WTC11 (cell line): ENCODE data around the gene PRDM2.

Source experiments
- CBFB ChIP-seq: sonication (generic); formaldehyde crosslinking; IDR thresholded peaks from 2 replicates; pipeline ENCODE4 v1.8.1; 2022; ENCODE audit warnings: mild to moderate bottlenecking, low read depth, missing genetic modification reagents
- CTCF ChIP-seq: fragments of 200-600 bp; IDR thresholded peaks from 2 replicates; pipeline ENCODE4 v1.8.0; 2022; ENCODE audit warnings: antibody characterized with exemption
- JUN ChIP-seq: sonication (generic); formaldehyde crosslinking; IDR thresholded peaks from 2 replicates; pipeline ENCODE4 v1.8.0; 2023; ENCODE audit warnings: mild to moderate bottlenecking, missing genetic modification reagents
- PRDM15 ChIP-seq: sonication (generic); formaldehyde crosslinking; IDR thresholded peaks from 2 replicates; pipeline ENCODE4 v1.8.0; 2022; ENCODE audit warnings: missing genetic modification reagents
- TEAD4 ChIP-seq: sonication (generic); formaldehyde crosslinking; IDR thresholded peaks from 2 replicates; pipeline ENCODE4 v1.8.0; 2022; ENCODE audit warnings: mild to moderate bottlenecking, missing genetic modification reagents
- ZBTB21 ChIP-seq: sonication (generic); formaldehyde crosslinking; IDR thresholded peaks from 2 replicates; pipeline ENCODE4 v1.8.1; 2023; ENCODE audit warnings: mild to moderate bottlenecking, missing genetic modification reagents, borderline replicate concordance
- ZNF138 ChIP-seq: sonication (generic); formaldehyde crosslinking; conservative IDR thresholded peaks from 2 replicates; pipeline ENCODE4 v1.8.1; 2022; ENCODE audit warnings: mild to moderate bottlenecking, moderate library complexity, missing genetic modification reagents
- ZNF263 ChIP-seq: sonication (generic); formaldehyde crosslinking; IDR thresholded peaks from 2 replicates; pipeline ENCODE4 v1.8.1; 2022; ENCODE audit warnings: low read depth, mild to moderate bottlenecking, moderate library complexity, missing genetic modification reagents
- ZNF423 ChIP-seq: fragments of 250-450 bp; sonication (Bioruptor Pico); IDR thresholded peaks from 2 replicates; pipeline ENCODE4 v2.1.2; 2022; ENCODE audit warnings: mild to moderate bottlenecking, moderate library complexity
- TF ChIP-seq, protein P1 (sequence below): sonication (generic); formaldehyde crosslinking; IDR thresholded peaks from 2 replicates; pipeline ENCODE4 v1.8.1; 2022; ENCODE audit warnings: low read depth, mild to moderate bottlenecking, moderate library complexity, missing genetic modification reagents, borderline replicate concordance
- TF ChIP-seq, protein P2 (sequence below): sonication (generic); formaldehyde crosslinking; IDR thresholded peaks from 2 replicates; pipeline ENCODE4 v1.8.1; 2022; ENCODE audit warnings: low read depth, missing genetic modification reagents, borderline replicate concordance
- TF ChIP-seq, protein P3 (sequence below): sonication (generic); formaldehyde crosslinking; IDR thresholded peaks from 2 replicates; pipeline ENCODE4 v1.8.1; 2023; ENCODE audit warnings: mild to moderate bottlenecking, missing genetic modification reagents, borderline replicate concordance
- TF ChIP-seq, protein P4 (sequence below): sonication (generic); formaldehyde crosslinking; IDR thresholded peaks from 2 replicates; pipeline ENCODE4 v1.8.0; 2022; ENCODE audit warnings: mild to moderate bottlenecking, missing genetic modification reagents

- TF ChIP-seq, protein P1, sequence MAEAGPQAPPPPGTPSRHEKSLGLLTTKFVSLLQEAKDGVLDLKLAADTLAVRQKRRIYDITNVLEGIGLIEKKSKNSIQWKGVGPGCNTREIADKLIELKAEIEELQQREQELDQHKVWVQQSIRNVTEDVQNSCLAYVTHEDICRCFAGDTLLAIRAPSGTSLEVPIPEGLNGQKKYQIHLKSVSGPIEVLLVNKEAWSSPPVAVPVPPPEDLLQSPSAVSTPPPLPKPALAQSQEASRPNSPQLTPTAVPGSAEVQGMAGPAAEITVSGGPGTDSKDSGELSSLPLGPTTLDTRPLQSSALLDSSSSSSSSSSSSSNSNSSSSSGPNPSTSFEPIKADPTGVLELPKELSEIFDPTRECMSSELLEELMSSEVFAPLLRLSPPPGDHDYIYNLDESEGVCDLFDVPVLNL (CRISPR knock-in tag) = no peak
- TF ChIP-seq CTCF (no peak), CBFB (CRISPR knock-in tag) (no peak), ZBTB21 (CRISPR knock-in tag) (no peak), TEAD4 (CRISPR knock-in tag) (no peak), ZNF263 (no peak), ZNF138 (CRISPR knock-in tag) (no peak), JUN (CRISPR knock-in tag) (no peak), PRDM15 (no peak), ZNF423 (no peak)
- TF ChIP-seq, protein P2, sequence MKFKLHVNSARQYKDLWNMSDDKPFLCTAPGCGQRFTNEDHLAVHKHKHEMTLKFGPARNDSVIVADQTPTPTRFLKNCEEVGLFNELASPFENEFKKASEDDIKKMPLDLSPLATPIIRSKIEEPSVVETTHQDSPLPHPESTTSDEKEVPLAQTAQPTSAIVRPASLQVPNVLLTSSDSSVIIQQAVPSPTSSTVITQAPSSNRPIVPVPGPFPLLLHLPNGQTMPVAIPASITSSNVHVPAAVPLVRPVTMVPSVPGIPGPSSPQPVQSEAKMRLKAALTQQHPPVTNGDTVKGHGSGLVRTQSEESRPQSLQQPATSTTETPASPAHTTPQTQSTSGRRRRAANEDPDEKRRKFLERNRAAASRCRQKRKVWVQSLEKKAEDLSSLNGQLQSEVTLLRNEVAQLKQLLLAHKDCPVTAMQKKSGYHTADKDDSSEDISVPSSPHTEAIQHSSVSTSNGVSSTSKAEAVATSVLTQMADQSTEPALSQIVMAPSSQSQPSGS (CRISPR knock-in tag) = no peak
- TF ChIP-seq, protein P3, sequence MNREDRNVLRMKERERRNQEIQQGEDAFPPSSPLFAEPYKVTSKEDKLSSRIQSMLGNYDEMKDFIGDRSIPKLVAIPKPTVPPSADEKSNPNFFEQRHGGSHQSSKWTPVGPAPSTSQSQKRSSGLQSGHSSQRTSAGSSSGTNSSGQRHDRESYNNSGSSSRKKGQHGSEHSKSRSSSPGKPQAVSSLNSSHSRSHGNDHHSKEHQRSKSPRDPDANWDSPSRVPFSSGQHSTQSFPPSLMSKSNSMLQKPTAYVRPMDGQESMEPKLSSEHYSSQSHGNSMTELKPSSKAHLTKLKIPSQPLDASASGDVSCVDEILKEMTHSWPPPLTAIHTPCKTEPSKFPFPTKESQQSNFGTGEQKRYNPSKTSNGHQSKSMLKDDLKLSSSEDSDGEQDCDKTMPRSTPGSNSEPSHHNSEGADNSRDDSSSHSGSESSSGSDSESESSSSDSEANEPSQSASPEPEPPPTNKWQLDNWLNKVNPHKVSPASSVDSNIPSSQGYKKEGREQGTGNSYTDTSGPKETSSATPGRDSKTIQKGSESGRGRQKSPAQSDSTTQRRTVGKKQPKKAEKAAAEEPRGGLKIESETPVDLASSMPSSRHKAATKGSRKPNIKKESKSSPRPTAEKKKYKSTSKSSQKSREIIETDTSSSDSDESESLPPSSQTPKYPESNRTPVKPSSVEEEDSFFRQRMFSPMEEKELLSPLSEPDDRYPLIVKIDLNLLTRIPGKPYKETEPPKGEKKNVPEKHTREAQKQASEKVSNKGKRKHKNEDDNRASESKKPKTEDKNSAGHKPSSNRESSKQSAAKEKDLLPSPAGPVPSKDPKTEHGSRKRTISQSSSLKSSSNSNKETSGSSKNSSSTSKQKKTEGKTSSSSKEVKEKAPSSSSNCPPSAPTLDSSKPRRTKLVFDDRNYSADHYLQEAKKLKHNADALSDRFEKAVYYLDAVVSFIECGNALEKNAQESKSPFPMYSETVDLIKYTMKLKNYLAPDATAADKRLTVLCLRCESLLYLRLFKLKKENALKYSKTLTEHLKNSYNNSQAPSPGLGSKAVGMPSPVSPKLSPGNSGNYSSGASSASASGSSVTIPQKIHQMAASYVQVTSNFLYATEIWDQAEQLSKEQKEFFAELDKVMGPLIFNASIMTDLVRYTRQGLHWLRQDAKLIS = no peak
- TF ChIP-seq, protein P4, sequence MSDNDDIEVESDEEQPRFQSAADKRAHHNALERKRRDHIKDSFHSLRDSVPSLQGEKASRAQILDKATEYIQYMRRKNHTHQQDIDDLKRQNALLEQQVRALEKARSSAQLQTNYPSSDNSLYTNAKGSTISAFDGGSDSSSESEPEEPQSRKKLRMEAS (CRISPR knock-in tag) = no peak
These were observed 108.7 kb downstream of the PRDM2 start for GRCh38 chr1:13808729-13809131.
